Adrenal gland (tissue), 5 donors: ENCODE results near the gene ERI3.

Experiments
- CTCF ChIP-seq, 6 experiments: fragments of 450-650 bp in 4 of 6; fragments of 200-600 bp in 2 of 6; sonication (generic) in 1 of 6; IDR thresholded peaks; 1 replicate in 5 of 6; 2 replicates in 1 of 6; pipeline versions ENCODE4 v1.5.1 to v1.8.0; 2016 to 2021; ENCODE audit warnings: antibody characterized with exemption in 6 of 6, mild to moderate bottlenecking in 2 of 6, moderate library complexity in 1 of 6
- POLR2A ChIP-seq, 2 donors: fragments of 450-650 bp; IDR thresholded peaks; one replicate each; pipeline ENCODE4 v1.6.1; 2017; ENCODE audit warnings: antibody characterized with exemption in 2 of 2, mild to moderate bottlenecking in 2 of 2, moderate library complexity in 1 of 2
- donor health status: DM: no; HTN: no; CAD: no.

- TF ChIP-seq POLR2A (IDR thresholded peaks at IDR 0.05) (no peak), CTCF (IDR thresholded peaks at IDR 0.05) (no peak)
Measured at GRCh38 chr1:44313265-44313918, 41.7 kb downstream of the ERI3 start.
